OCI-LY7 (cell line): ENCODE results near the gene TRIM8. TPM values are rescaled to one million over a fixed set of nuclear protein-coding genes. Genes with fewer than 3 reads are reported as not detected.

Experiments used
- BruUV-seq: library from RNA; stranded (reverse); fragments of 400-500 nt; replicated peaks from 2 replicates; lab custom pipeline; 2021; lab: Mats Ljungman, UMichigan
- CTCF ChIA-PET: fragments of 300-600 bp; sonication (Branson Sonifier 250); formaldehyde crosslinking; loops from one replicate; lab custom pipeline; 2022; ENCODE audit warnings: antibody characterized with exemption; ENCODE audit not compliant: unreplicated experiment; lab: Charles Lee
- POLR2A ChIA-PET: fragments of 300-600 bp; sonication (Branson Sonifier 250); formaldehyde crosslinking; loops from one replicate; lab custom pipeline; 2022; ENCODE audit warnings: antibody characterized with exemption; lab: Charles Lee
- DNase-seq: peaks from one replicate; pipeline ENCODE4 v3.0.0-alpha.2; 2015; ENCODE audit warnings: low spot score
- H2AFZ ChIP-seq: fragments of 200-600 bp; sonication (generic), shearing (Covaris generic); 2 replicates; pipeline ENCODE4 v1.6.1; 2014; ENCODE audit warnings: mild to moderate bottlenecking, antibody characterized with exemption, low read length, moderate library complexity
- H3K27ac ChIP-seq: fragments of 200-600 bp; sonication (generic); 2 replicates; pipeline ENCODE4 v1.5.1; 2014; ENCODE audit warnings: mixed run types, low read depth, mild to moderate bottlenecking, moderate library complexity, low read length, inconsistent platforms; ENCODE audit not compliant: poor library complexity, severe bottlenecking
- H3K36me3 ChIP-seq: fragments of 200-600 bp; sonication (generic); 2 replicates; pipeline ENCODE4 v1.6.1; 2014; ENCODE audit warnings: mild to moderate bottlenecking, antibody characterized with exemption, low read length, moderate library complexity, mixed read lengths; ENCODE audit not compliant: insufficient read depth
- H3K4me1 ChIP-seq: fragments of 200-600 bp; sonication (generic); 2 replicates; pipeline ENCODE4 v1.5.1; 2014; ENCODE audit warnings: mild to moderate bottlenecking, low read length; ENCODE audit not compliant: insufficient read depth, poor library complexity, severe bottlenecking
- H3K4me2 ChIP-seq: fragments of 200-600 bp; sonication (generic); 2 replicates; pipeline ENCODE4 v1.6.1; 2014; ENCODE audit warnings: mild to moderate bottlenecking, low read length
- H3K4me3 ChIP-seq: fragments of 200-600 bp; sonication (generic); 2 replicates; pipeline ENCODE4 v1.5.1; 2014; ENCODE audit warnings: mild to moderate bottlenecking, low read depth, low read length; ENCODE audit not compliant: poor library complexity, severe bottlenecking
- H3K79me2 ChIP-seq: fragments of 200-600 bp; sonication (generic); 2 replicates; pipeline ENCODE4 v1.6.1; 2016; ENCODE audit warnings: low read depth, mild to moderate bottlenecking, low read length, moderate library complexity, mixed read lengths; ENCODE audit not compliant: insufficient read depth
- H3K9me2 ChIP-seq: fragments of 200-600 bp; sonication (generic); 2 replicates; pipeline ENCODE4 v1.6.1; 2016; ENCODE audit warnings: mild to moderate bottlenecking, low read length, mixed read lengths; ENCODE audit not compliant: insufficient read depth
- H3K9me3 ChIP-seq: fragments of 200-600 bp; sonication (generic); 2 replicates; pipeline ENCODE4 v1.6.1; 2014; ENCODE audit warnings: mild to moderate bottlenecking, mixed run types, low read length, mixed read lengths
- H4K20me1 ChIP-seq: fragments of 200-600 bp; sonication (generic); 2 replicates; pipeline ENCODE4 v1.6.1; 2014; ENCODE audit warnings: mild to moderate bottlenecking, antibody characterized with exemption, low read length, moderate library complexity, mixed read lengths; ENCODE audit not compliant: insufficient read depth
- CTCF ChIP-seq: fragments of 200-600 bp; sonication (generic); conservative IDR thresholded peaks from 2 replicates; pipeline ENCODE4 v1.5.1; 2014; ENCODE audit warnings: mild to moderate bottlenecking, antibody characterized with exemption, low read length, moderate library complexity, mixed read lengths
- EZH2phosphoT487 ChIP-seq: fragments of 200-600 bp; sonication (generic); IDR thresholded peaks from 2 replicates; pipeline ENCODE4 v1.6.1; 2018; ENCODE audit warnings: low read depth, borderline replicate concordance, mild to moderate bottlenecking, mixed run types, antibody characterized with exemption, low read length, moderate library complexity, mixed read lengths
- intact Hi-C: fragments of 100-400 bp; cut with micrococcal nuclease; formaldehyde crosslinking; loops from one replicate; pipeline ENCODE4 v1.10.0; 2022; ENCODE audit not compliant: unreplicated experiment
- total RNA-seq, 2 experiments: library from RNA; depleted of rRNA in 1 of 2; stranded (reverse); fragments of >200 nt in 1 of 2; shearing (Covaris generic) in 1 of 2; gene quantifications; 2 replicates each; pipeline ENCODE4 v1.2.3, GENCODE V29; 2014 to 2022

The TRIM8 gene
- total RNA-seq, 2 experiments from 2014 or later: 54.2 to 92.1 TPM

GRCh38 chr10:102598243-102598642, 46.0 kb upstream of the TRIM8 start:
- TF ChIP-seq EZH2phosphoT487: no peak
- no peak for TF ChIP-seq CTCF
- Histone ChIP-seq H3K9me3 (no peaks in the 10 kb centered on the region), H3K4me1 (no peaks in the 10 kb centered on the region), H4K20me1 (no peaks in the 10 kb centered on the region), H3K79me2 (no peaks in the 10 kb centered on the region), H3K4me2 (no peak overlapping the region), H3K9me2 (no peaks in the 10 kb centered on the region), H2AFZ (no peak overlapping the region), H3K36me3 (no peaks in the 10 kb centered on the region), H3K27ac (no peak overlapping the region), H3K4me3 (no peak overlapping the region)
- POLR2A ChIA-PET: interaction anchor here (0.6 kb wide), 1 partner anchor 51 kb away, joined by 6 read pairs; no protein-coding TSS in a partner anchor
- BruUV-seq: no TSS peak
- CTCF ChIA-PET: no interaction called here
- intact Hi-C loops: no loop called here
- no peak for DNase-seq

- Histone ChIP-seq H3K9me3 (no peaks in the 10 kb centered on the region), H3K27ac (no peak overlapping the region), H3K79me2 (no peaks in the 10 kb centered on the region), H3K36me3 (no peaks in the 10 kb centered on the region), H2AFZ (no peak overlapping the region), H3K4me1 (no peaks in the 10 kb centered on the region), H4K20me1 (no peaks in the 10 kb centered on the region), H3K4me3 (no peak overlapping the region), H3K9me2 (no peaks in the 10 kb centered on the region), H3K4me2 (no peak overlapping the region)
- intact Hi-C loops: no loop called here
- no peak for DNase-seq
- ChIA-PET CTCF (no interaction called here), POLR2A (no interaction called here)
- TF ChIP-seq EZH2phosphoT487 (no peak), CTCF (no peak)
- no TSS peak for BruUV-seq
Measured at GRCh38 chr10:102599565-102600327, 44.5 kb upstream of the TRIM8 start.

GRCh38 chr10:102600816-102601215, 43.5 kb upstream of the TRIM8 start:
- intact Hi-C loops: no loop called here
- no peaks in the 10 kb centered on the region for H3K79me2 ChIP-seq
- no peak for DNase-seq
- H3K4me2 ChIP-seq: no peak overlapping the region
- H2AFZ ChIP-seq: no peak overlapping the region
- H3K9me3 ChIP-seq: no peaks in the 10 kb centered on the region
- no peak overlapping the region for H3K4me3 ChIP-seq
- H4K20me1 ChIP-seq: no peaks in the 10 kb centered on the region
- H3K9me2 ChIP-seq: no peaks in the 10 kb centered on the region
- ChIA-PET POLR2A (interaction anchor here (0.6 kb wide), 1 partner anchor 20 kb away, joined by 4 read pairs; no protein-coding TSS in a partner anchor), CTCF (no interaction called here)
- no peaks in the 10 kb centered on the region for H3K36me3 ChIP-seq
- no TSS peak for BruUV-seq
- H3K4me1 ChIP-seq: no peaks in the 10 kb centered on the region
- no peak for TF ChIP-seq EZH2phosphoT487
- TF ChIP-seq CTCF: no peak
- no peak overlapping the region for H3K27ac ChIP-seq
